Panc1 (cell line): ENCODE results near the gene LIMCH1. TPM values are rescaled to one million over a fixed set of nuclear protein-coding genes. Genes with fewer than 3 reads are reported as not detected.

Source experiments
- ATAC-seq: fragments of 200-7000 bp; cut with Tn5 transposase; 2 replicates; pipeline ENCODE4 v1.9.1; 2020; ENCODE audit warnings: mild to moderate bottlenecking, moderate library complexity
- BruUV-seq: library from RNA; stranded (reverse); fragments of 400-500 nt; replicated peaks from 2 replicates; lab custom pipeline; 2021; lab: Mats Ljungman, UMichigan
- CTCF ChIA-PET: fragments of 300-600 bp; sonication (Branson Sonifier 250); formaldehyde crosslinking; loops from one replicate; lab custom pipeline; 2022; ENCODE audit warnings: antibody characterized with exemption; lab: Charles Lee
- POLR2A ChIA-PET: fragments of 300-600 bp; sonication (Branson Sonifier 250); formaldehyde crosslinking; loops from one replicate; lab custom pipeline; 2022; ENCODE audit warnings: antibody characterized with exemption; lab: Charles Lee
- DNase-seq: peaks from one replicate; pipeline ENCODE4 v3.0.0-alpha.2; 2010; ENCODE audit warnings: low read depth, low spot score
- H3K27ac ChIP-seq: 2 replicates; pipeline ENCODE4 v1.5.1; 2011; ENCODE audit warnings: mild to moderate bottlenecking, low read length, inconsistent platforms
- H3K27me3 ChIP-seq: fragments of 200-500 bp; sonication (Bioruptor generic); 2 replicates; pipeline ENCODE4 v1.6.0; 2014; ENCODE audit warnings: low read length, inconsistent platforms; ENCODE audit not compliant: control insufficient read depth, insufficient read depth
- H3K36me3 ChIP-seq: fragments of 200-500 bp; sonication (Bioruptor generic); 2 replicates; pipeline ENCODE4 v1.5.1; 2014; ENCODE audit warnings: inconsistent platforms, mild to moderate bottlenecking, low read length, moderate library complexity; ENCODE audit not compliant: control insufficient read depth, insufficient read depth
- H3K4me1 ChIP-seq: 2 replicates; pipeline ENCODE4 v1.5.1; 2011; ENCODE audit warnings: inconsistent platforms, mild to moderate bottlenecking, low read length, moderate library complexity; ENCODE audit not compliant: control insufficient read depth, insufficient read depth
- H3K4me3 ChIP-seq, 2 experiments: 2 replicates each; pipeline ENCODE4 v1.5.1; 2011 to 2012; ENCODE audit warnings: low read depth in 2 of 2, low read length in 2 of 2, mild to moderate bottlenecking in 2 of 2, inconsistent platforms in 1 of 2, moderate library complexity in 1 of 2
- H3K9me3 ChIP-seq: fragments of 200-500 bp; sonication (Bioruptor generic); 2 replicates; pipeline ENCODE4 v1.5.1; 2014; ENCODE audit warnings: low read depth, mild to moderate bottlenecking, inconsistent platforms, low read length, moderate library complexity; ENCODE audit not compliant: control insufficient read depth, insufficient read depth
- POLR2AphosphoS5 ChIP-seq: IDR thresholded peaks from 2 replicates; pipeline ENCODE4 v1.6.1; 2012; ENCODE audit warnings: mild to moderate bottlenecking, low read depth, low read length, moderate library complexity
- SIN3A ChIP-seq: IDR thresholded peaks from 2 replicates; pipeline ENCODE4 v1.6.1; 2012; ENCODE audit warnings: low read depth, mild to moderate bottlenecking, low read length, moderate library complexity, borderline replicate concordance; ENCODE audit not compliant: insufficient read depth
- TCF7L2 ChIP-seq: IDR thresholded peaks from 2 replicates; pipeline ENCODE4 v1.6.1; 2011; ENCODE audit warnings: mild to moderate bottlenecking, low read depth, low read length, inconsistent platforms
- in situ Hi-C: cut with HindIII; loops from 2 replicates; pipeline ENCODE4 v1.10.0; 2016; ENCODE audit warnings: low sequenced_read_pairs, low pct_unique_long_range_greater_than_20kb
- intact Hi-C: fragments of 100-400 bp; cut with micrococcal nuclease; formaldehyde crosslinking; loops from one replicate; pipeline ENCODE4 v1.10.0; 2022; ENCODE audit not compliant: unreplicated experiment
- total RNA-seq: library from RNA; stranded (reverse); gene quantifications from one replicate; pipeline ENCODE4 v1.2.1, GENCODE V29; 2021; ENCODE audit not compliant: unreplicated experiment
- TF ChIP-seq, protein P1 (sequence below), 2 experiments: IDR thresholded peaks; 2 replicates each; pipeline ENCODE4 v1.6.1; 2011 to 2012; ENCODE audit warnings: low read depth in 2 of 2, control low read depth in 1 of 2, low read length in 1 of 2, mild to moderate bottlenecking in 1 of 2, moderate library complexity in 1 of 2; ENCODE audit not compliant: insufficient read depth in 1 of 2
- TF ChIP-seq, protein P2 (sequence below): fragments of 450-650 bp; IDR thresholded peaks from 2 replicates; pipeline ENCODE4 v1.5.1; 2017; ENCODE audit warnings: mild to moderate bottlenecking

LIMCH1 gene
- total RNA-seq, 1 experiment from 2014 or later: 3.3 TPM

DNA sequence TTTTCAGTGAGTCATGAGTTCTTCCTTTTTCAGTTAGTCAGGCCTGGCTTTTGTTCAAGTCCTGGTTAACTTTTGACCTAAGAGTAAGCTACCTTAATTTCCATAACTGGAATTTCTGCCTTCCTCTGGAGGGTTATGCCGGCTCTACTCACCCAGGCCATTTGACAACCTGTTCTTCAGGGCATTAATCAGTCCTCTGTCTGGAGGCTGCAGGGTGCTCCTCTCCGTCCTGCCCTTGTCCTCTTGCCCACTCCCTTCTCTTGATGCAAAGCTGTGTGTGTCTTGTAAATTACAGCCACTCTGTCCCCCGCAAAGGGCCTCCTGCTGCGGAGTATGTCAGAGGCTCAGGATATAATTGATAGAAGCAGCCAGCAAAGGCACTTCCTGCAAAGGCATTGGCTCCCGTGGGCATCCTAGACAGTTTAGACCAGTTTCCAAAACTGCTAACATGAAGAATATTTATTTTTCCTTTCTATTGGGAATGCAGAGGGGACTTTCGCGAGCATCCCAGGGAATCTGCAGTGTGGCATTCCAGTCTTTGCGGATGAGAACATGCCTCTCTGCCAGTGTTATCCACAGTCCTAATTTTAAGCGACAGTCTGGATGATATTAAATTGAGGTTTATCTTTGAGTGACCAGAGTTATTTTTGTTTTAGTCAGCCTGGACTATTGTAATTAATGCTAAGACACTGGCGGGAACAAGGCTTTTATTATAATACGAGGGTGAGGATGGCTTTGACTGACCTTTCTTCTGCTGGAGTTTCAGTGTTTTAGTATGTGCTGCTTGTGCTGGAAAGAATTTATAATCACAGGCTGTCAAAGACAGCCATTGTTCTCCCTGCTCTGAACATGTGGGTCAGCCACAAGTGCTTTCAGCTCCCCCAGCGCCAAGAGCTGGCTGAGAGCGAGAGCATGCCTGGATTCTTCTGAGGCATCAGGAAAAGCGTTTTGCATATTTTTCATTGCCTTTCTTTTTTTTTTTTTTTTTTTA is 74.2 kb downstream of the LIMCH1 start:
- H3K4me3 ChIP-seq: no peak overlapping the region
- TF ChIP-seq, protein P1, sequence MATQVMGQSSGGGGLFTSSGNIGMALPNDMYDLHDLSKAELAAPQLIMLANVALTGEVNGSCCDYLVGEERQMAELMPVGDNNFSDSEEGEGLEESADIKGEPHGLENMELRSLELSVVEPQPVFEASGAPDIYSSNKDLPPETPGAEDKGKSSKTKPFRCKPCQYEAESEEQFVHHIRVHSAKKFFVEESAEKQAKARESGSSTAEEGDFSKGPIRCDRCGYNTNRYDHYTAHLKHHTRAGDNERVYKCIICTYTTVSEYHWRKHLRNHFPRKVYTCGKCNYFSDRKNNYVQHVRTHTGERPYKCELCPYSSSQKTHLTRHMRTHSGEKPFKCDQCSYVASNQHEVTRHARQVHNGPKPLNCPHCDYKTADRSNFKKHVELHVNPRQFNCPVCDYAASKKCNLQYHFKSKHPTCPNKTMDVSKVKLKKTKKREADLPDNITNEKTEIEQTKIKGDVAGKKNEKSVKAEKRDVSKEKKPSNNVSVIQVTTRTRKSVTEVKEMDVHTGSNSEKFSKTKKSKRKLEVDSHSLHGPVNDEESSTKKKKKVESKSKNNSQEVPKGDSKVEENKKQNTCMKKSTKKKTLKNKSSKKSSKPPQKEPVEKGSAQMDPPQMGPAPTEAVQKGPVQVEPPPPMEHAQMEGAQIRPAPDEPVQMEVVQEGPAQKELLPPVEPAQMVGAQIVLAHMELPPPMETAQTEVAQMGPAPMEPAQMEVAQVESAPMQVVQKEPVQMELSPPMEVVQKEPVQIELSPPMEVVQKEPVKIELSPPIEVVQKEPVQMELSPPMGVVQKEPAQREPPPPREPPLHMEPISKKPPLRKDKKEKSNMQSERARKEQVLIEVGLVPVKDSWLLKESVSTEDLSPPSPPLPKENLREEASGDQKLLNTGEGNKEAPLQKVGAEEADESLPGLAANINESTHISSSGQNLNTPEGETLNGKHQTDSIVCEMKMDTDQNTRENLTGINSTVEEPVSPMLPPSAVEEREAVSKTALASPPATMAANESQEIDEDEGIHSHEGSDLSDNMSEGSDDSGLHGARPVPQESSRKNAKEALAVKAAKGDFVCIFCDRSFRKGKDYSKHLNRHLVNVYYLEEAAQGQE (IDR thresholded peaks at IDR 0.05; ENCODE audit: insufficient read depth in 1 of 2, low read depth in 2 of 2, low read length in 1 of 2): no peak
- TF ChIP-seq TCF7L2: no peak
- no peak for TF ChIP-seq POLR2AphosphoS5
- no peak for TF ChIP-seq SIN3A
- TF ChIP-seq, protein P2, sequence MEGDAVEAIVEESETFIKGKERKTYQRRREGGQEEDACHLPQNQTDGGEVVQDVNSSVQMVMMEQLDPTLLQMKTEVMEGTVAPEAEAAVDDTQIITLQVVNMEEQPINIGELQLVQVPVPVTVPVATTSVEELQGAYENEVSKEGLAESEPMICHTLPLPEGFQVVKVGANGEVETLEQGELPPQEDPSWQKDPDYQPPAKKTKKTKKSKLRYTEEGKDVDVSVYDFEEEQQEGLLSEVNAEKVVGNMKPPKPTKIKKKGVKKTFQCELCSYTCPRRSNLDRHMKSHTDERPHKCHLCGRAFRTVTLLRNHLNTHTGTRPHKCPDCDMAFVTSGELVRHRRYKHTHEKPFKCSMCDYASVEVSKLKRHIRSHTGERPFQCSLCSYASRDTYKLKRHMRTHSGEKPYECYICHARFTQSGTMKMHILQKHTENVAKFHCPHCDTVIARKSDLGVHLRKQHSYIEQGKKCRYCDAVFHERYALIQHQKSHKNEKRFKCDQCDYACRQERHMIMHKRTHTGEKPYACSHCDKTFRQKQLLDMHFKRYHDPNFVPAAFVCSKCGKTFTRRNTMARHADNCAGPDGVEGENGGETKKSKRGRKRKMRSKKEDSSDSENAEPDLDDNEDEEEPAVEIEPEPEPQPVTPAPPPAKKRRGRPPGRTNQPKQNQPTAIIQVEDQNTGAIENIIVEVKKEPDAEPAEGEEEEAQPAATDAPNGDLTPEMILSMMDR: no peak
- ChIA-PET POLR2A (no interaction called here), CTCF (no interaction called here)
- H3K36me3 ChIP-seq: no peaks in the 10 kb centered on the region
- H3K4me1 ChIP-seq: no peaks in the 10 kb centered on the region
- no TSS peak for BruUV-seq
- in situ Hi-C loops (no loop called here), intact Hi-C loops (no loop called here)
- DNase-seq: no peak
- no peak overlapping the region for H3K27ac ChIP-seq
- no peaks in the 10 kb centered on the region for H3K9me3 ChIP-seq
- H3K27me3 ChIP-seq: peaks cover 3% of the 10 kb centered on the region; the same call in 1 of the 2 replicates
- ATAC-seq: no peak

DNA sequence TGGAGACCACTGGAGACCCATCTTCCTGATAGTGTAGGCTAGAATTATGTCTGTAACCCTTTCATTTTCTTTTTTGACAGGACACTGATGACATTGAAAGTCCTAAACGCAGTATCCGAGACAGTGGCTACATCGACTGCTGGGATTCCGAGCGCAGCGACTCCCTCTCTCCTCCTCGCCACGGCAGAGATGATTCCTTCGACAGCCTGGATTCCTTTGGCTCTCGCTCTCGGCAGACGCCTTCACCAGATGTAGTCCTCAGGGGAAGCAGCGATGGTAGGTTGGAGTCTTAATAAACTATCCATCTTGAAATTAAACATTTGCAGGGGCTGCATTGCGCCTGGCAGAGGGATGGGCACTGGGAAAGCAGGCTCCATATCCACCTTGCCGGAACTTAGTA is 75.4 kb downstream of the LIMCH1 start:
- Histone ChIP-seq H3K27ac (no peak overlapping the region), H3K4me3 (no peak overlapping the region), H3K9me3 (no peaks in the 10 kb centered on the region), H3K4me1 (no peaks in the 10 kb centered on the region), H3K36me3 (no peaks in the 10 kb centered on the region), H3K27me3 (peaks cover 3% of the 10 kb centered on the region; the same call in 1 of the 2 replicates)
- DNase-seq (no peak), ATAC-seq (no peak)
- POLR2A ChIA-PET: no interaction called here
- in situ Hi-C loops: no loop called here
- no TSS peak for BruUV-seq
- CTCF ChIA-PET: no interaction called here
- TF ChIP-seq, protein P1 (IDR thresholded peaks at IDR 0.05; ENCODE audit: insufficient read depth in 1 of 2, low read depth in 2 of 2, low read length in 1 of 2): no peak
- TF ChIP-seq POLR2AphosphoS5: no peak
- TF ChIP-seq SIN3A: no peak
- TF ChIP-seq, protein P2: no peak
- TF ChIP-seq TCF7L2: no peak
- intact Hi-C loops: no loop called here
